NCI-H1417 (cell line): Measurements from ENCODE around the gene PRDM1.

Experiments
- DNase-seq, 3 experiments: peaks; one replicate each; lab custom pipeline; 2025; lab: John Stamatoyannopoulos, UW

PRDM1 gene

GRCh38 chr6:106097411-106098231, 11.5 kb downstream of the PRDM1 start:
- peak in 1 of 3 experiments; percentile 19 for DNase-seq

DNA sequence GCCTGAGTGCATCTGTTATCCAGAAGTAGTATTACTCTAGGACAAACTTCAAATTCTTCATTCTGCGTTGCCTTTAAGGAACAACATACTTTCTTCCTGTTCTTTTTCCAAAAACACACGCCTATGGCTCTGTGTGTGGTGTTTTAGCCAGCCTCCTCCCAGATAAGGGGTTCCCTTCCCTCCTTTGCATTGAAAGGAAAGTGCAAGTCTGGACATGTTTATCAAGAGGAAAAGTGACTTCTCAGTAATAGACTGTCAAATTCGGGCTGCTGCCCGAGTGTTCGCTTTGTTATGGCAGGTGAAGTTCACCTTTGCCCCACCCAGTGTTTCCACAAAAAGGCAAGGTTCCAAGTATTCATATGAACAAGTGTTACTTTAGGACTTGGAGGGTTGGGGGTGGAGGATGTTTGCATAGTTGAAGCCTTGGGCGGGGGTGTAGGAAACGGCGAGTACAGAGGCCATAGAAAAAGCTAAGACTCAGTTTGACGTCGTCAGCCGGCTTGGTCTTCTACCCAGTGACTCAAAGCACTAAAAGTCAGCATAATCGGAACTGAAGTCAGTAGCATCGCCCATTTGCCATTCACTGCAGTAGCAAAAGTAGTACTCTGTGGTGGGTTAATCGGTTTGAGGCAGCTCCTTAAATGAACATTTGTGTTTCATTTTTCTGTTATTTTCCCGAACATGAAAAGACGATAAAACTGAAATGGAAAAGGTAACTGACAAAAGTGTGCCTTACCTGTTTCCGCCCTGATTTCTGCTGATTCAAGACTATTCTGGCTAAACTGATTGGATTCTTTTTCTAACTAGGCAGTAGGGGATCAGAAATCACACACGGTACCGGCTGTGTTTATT, 12.5 kb downstream of the PRDM1 start:
- DNase-seq, result peak in 1 of 3 experiments; percentile 29

- no peak for DNase-seq
Observed at GRCh38 chr6:106099235-106099537, 13.1 kb downstream of the PRDM1 start.

DNA sequence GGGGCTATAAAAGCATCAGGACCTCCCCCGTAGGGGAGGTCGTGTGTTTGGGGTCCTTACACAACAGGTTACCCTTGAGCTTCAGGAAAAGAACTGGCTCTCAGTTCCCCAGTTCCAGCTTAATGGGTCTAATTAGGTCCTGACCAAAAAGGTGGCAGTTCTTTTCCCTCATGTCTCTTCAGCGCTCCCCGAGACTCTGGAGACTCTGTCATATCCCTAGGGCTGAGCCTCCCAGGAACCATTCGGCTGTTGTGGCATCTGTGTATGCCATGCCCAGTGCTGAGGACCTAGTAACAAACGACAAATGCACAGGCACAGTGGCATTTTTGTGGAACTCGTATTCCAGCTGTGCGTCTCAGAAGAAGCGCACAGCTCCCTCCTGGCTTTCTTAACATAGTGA, 14.6 kb downstream of the PRDM1 start:
- no peak for DNase-seq

DNA sequence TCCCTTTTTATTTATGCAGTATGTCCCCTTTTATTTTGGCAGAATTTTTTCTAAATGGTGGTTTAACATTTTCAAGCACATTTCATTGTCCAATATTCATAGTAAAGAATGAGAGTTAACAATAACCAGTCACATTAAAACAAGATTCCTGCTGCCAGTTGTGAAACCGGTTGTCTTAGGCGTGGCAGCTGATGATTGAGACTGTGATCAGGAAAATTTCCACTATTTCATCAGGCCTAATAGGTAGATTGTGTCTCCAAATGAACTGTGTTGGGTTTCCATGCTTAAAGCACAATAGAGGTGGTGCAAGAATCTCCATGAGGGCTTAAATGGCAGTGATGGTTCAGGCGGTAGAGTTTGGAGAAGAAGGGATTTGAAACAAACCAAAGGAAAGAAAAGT, 15.3 kb downstream of the PRDM1 start:
- no peak for DNase-seq

DNA sequence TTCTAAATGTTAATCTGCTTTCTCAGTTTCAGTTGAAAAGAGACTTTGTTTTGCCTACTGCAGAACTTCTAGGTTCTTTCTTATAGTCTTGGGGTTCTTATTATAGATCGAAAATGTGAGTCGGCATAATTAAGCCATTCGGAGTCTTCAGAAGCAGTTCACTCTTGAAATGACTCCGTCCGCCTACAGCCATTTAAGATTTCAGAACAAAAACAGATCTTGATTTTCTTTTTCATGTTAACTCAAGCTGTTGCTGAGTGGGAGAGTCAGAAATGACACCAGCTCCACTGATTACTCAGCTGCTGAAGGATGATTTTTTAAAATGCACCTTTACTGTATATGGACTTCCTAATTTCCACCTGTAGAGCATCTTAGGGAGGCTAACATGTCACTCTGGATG, 15.9 kb downstream of the PRDM1 start:
- DNase-seq, result no peak

DNA sequence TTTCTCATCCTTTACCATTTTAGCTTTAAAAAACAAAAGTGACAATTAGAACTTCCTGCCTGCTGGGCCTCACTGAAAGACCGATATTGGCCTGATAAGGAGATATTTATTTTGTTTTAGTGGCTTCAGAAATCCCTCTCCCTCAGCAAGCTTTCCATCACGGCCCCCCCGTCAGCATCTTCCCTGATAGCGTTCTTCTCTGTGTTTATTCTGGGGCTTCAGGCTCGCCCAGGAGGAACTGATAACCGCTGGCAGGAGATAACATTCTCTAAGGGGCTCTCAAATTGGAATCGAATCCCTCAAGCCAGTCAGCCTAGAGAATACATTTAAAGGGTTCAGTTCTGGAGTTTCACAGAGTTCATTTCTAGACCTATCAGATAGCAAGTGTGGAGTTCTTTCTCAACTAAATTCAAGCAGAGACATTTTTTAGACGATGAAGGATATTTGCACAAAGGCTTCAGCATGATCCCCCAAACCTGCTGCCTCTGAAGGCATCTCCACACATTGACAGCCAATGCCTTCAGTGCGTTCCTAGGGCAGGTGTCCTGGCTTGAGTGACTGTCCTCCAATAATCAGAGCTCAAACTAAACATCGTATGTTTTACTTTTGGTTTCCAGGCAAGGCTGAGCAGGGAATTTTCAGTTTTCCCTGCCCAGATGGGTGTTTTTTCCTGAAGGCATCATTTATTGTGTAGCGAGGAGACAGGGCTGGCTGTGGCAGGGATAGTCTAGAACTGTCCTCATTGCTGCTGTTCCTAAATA, 17.0 kb downstream of the PRDM1 start:
- DNase-seq, result no peak

DNA sequence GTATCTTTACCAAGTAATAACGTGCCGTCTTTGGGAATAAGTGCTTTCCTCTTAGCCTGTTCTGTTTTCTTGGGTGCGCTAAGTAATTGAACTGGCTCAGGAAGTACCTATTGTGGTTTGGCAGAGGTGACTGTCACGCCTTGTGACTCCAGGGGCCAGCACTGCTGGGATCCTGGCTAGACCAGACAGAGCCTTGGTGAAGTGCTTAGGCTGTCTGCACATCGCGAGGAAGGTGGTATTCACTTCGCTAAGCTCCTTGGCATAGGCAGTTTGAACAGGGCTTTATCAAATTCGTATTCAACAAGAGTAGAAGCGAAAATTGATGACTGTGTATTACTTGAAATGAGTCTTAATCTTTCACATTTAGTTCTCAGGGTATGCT, 17.6 kb downstream of the PRDM1 start:
- DNase-seq, result peak in 1 of 3 experiments; percentile 49

- no peak for DNase-seq
Observed at GRCh38 chr6:106104476-106104875, 18.3 kb downstream of the PRDM1 start.

- DNase-seq, result no peak
Observed at GRCh38 chr6:106104941-106105340, 18.8 kb downstream of the PRDM1 start.

GRCh38 chr6:106105493-106105892, 19.4 kb downstream of the PRDM1 start:
- DNase-seq, result no peak

GRCh38 chr6:106106276-106107042, 20.3 kb downstream of the PRDM1 start:
- no peak for DNase-seq

DNA sequence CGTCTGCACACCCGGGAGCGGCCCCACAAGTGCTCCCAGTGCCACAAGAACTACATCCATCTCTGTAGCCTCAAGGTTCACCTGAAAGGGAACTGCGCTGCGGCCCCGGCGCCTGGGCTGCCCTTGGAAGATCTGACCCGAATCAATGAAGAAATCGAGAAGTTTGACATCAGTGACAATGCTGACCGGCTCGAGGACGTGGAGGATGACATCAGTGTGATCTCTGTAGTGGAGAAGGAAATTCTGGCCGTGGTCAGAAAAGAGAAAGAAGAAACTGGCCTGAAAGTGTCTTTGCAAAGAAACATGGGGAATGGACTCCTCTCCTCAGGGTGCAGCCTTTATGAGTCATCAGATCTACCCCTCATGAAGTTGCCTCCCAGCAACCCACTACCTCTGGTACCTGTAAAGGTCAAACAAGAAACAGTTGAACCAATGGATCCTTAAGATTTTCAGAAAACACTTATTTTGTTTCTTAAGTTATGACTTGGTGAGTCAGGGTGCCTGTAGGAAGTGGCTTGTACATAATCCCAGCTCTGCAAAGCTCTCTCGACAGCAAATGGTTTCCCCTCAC, 21.0 kb downstream of the PRDM1 start:
- DNase-seq, result no peak

GRCh38 chr6:106108129-106108528, 22.0 kb downstream of the PRDM1 start:
- DNase-seq, result no peak

DNA sequence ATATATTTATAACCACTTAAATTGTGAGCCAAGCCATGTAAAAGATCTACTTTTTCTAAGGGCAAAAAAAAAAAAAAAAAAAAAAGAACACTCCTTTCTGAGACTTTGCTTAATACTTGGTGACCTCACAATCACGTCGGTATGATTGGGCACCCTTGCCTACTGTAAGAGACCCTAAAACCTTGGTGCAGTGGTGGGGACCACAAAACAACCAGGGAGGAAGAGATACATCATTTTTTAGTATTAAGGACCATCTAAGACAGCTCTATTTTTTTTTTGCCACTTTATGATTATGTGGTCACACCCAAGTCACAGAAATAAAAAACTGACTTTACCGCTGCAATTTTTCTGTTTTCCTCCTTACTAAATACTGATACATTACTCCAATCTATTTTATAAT, 22.9 kb downstream of the PRDM1 start:
- DNase-seq, result no peak

DNA sequence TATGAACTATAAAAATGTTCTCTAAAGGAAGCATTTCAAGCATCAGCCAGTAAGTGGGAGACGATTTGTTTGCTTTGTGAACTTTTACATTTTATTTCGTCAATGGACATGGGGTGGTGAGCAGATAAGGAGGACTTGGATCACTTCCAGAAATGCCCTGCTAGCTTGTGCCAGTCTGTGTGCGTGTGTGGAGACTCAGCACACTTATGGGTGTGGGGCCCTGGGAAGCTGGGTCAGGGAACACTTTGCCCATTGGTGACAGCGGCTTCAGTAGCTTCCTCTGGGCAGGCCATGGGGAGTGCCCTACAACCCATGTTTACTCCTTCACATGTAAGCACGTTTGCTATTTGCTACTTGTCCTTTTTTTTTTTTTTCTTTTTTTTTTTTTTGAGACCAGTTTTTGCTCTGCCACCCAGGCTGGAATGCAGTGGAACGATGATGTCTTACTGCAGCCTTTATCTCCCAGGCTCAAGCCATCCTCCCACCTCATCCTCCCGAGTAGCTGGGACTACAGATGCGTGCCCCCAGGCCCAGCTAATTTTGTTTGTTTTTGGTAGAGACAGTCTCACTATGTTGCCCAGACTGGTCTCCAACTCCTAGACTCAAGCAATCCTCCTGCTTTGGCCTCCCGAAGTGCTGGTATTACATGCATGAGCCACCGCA, 24.2 kb downstream of the PRDM1 start:
- DNase-seq, result peak in 2 of 3 experiments; percentile 9 to 39

GRCh38 chr6:106112433-106112832, 26.3 kb downstream of the PRDM1 start:
- no peak for DNase-seq

GRCh38 chr6:106113256-106113959, 27.3 kb downstream of the PRDM1 start:
- no peak for DNase-seq

- no peak for DNase-seq
Observed at GRCh38 chr6:106114492-106114891, 28.4 kb downstream of the PRDM1 start.

DNA sequence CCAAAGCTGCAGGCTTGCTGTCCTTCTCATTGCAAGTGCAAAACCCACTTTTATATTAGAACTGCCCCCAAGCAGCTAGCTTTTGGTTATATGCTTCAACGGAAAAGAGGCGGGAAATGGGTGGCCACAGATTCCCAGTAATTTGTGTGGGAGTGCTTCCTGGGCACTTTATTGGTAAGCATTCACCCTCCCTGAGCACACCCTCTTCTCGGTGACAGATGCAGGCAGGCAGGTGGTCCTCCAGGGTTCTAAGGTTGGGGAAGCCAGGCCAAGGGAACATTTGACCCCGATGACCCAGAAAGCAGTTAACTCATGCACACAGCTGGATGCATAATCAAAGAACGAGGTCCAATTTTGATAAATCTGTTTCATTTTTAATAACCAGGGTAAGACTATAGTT, 29.1 kb downstream of the PRDM1 start:
- no peak for DNase-seq
